OCI-LY3 (cell line): ENCODE results near the gene MTA2.

Source experiments
- EZH2phosphoT487 ChIP-seq: fragments of 200-600 bp; shearing (Covaris generic); IDR thresholded peaks from 2 replicates; pipeline ENCODE4 v1.6.1; 2018; ENCODE audit warnings: antibody characterized with exemption, mixed run types, low read depth
- TF ChIP-seq, protein P1 (sequence below): fragments of 200-600, 300-600 bp; sonication (generic); IDR thresholded peaks from 2 replicates; pipeline ENCODE4 v1.5.1; 2014; ENCODE audit warnings: antibody characterized with exemption, low read length, low read depth

DNA sequence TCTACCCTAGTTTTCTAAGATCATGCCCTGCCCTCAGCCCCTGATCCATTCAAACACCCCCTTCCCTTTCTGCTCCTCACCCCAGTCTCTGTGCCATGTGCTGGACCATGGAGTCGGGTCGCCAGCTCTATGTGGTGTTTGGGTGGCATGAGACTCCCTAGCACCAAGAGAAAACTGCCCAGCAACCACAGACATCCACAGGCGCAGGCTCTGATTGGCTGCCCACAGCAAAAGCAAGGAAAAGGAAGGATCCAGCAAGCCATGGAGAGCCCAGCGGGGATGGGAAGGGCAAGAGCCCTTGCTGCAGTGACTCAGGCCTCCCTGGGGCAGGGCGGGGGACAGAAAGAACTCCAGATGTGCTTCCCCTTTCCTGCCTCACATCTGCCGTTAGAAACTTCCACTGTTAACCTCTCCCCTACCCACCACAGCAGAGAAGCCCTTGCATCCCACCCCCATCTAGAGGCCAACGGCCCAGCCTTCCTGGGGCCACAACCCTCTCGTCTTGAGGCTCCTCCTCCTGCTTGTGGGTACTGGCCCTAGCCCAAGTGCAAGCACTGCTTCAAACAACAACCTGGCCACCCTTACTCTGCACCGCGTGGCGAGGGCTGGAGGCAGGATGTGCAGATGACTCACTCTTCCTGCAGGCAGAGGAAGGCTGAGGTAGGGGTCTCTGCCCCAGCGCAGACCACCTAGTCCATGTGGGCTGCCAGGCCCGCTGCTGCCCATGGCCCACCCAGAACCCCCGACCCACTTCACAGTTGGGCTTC, 45.4 kb downstream of the MTA2 start:
- TF ChIP-seq, protein P1, sequence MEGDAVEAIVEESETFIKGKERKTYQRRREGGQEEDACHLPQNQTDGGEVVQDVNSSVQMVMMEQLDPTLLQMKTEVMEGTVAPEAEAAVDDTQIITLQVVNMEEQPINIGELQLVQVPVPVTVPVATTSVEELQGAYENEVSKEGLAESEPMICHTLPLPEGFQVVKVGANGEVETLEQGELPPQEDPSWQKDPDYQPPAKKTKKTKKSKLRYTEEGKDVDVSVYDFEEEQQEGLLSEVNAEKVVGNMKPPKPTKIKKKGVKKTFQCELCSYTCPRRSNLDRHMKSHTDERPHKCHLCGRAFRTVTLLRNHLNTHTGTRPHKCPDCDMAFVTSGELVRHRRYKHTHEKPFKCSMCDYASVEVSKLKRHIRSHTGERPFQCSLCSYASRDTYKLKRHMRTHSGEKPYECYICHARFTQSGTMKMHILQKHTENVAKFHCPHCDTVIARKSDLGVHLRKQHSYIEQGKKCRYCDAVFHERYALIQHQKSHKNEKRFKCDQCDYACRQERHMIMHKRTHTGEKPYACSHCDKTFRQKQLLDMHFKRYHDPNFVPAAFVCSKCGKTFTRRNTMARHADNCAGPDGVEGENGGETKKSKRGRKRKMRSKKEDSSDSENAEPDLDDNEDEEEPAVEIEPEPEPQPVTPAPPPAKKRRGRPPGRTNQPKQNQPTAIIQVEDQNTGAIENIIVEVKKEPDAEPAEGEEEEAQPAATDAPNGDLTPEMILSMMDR: no peak
- TF ChIP-seq EZH2phosphoT487: no peak
